ENCODE measurements around the gene QSOX2.

QSOX2 gene

GRCh38 chr9:136280535-136281315 lies 35.1 kb upstream of the QSOX2 start:
- no peak overlapping the region for H3K27ac ChIP-seq (ENCODE audit: low read depth, low read length)
- H3K36me3 ChIP-seq (ENCODE audit: insufficient read depth, low read length), result no peaks in the 10 kb centered on the region
- no peak overlapping the region for H3K9ac ChIP-seq (ENCODE audit: low read length)
- no peak overlapping the region for H3K4me3 ChIP-seq (ENCODE audit: low read depth in 1 of 2, low read length in 2 of 2)
- no peaks in the 10 kb centered on the region for H3K4me1 ChIP-seq (ENCODE audit: insufficient read depth, low read length)
- peaks cover 0 to 47% of the 10 kb centered on the region in 2 donors for H3K27me3 ChIP-seq (ENCODE audit: control insufficient read depth in 1 of 2, insufficient read depth in 2 of 2, low read length in 2 of 2)
- H3K9me3 ChIP-seq (ENCODE audit: low read length), result no peaks in the 10 kb centered on the region

GRCh38 chr9:136279471-136279870 lies 33.9 kb upstream of the QSOX2 start:
- peaks cover 0 to 34% of the 10 kb centered on the region in 2 donors for H3K27me3 ChIP-seq (ENCODE audit: control insufficient read depth in 1 of 2, insufficient read depth in 2 of 2, low read length in 2 of 2)
- no peak overlapping the region for H3K9ac ChIP-seq (ENCODE audit: low read length)
- no peak overlapping the region for H3K4me3 ChIP-seq (ENCODE audit: low read depth in 1 of 2, low read length in 2 of 2)
- H3K4me1 ChIP-seq (ENCODE audit: insufficient read depth, low read length), result no peaks in the 10 kb centered on the region
- no peaks in the 10 kb centered on the region for H3K36me3 ChIP-seq (ENCODE audit: insufficient read depth, low read length)
- no peak overlapping the region for H3K27ac ChIP-seq (ENCODE audit: low read depth, low read length)
- no peaks in the 10 kb centered on the region for H3K9me3 ChIP-seq (ENCODE audit: low read length)

GRCh38 chr9:136278894-136279293 lies 33.3 kb upstream of the QSOX2 start:
- H3K9me3 ChIP-seq (ENCODE audit: low read length), result no peaks in the 10 kb centered on the region
- no peaks in the 10 kb centered on the region for H3K36me3 ChIP-seq (ENCODE audit: insufficient read depth, low read length)
- peaks cover 0 to 29% of the 10 kb centered on the region in 2 donors for H3K27me3 ChIP-seq (ENCODE audit: control insufficient read depth in 1 of 2, insufficient read depth in 2 of 2, low read length in 2 of 2)
- H3K9ac ChIP-seq (ENCODE audit: low read length), result no peak overlapping the region
- H3K27ac ChIP-seq (ENCODE audit: low read depth, low read length), result no peak overlapping the region
- H3K4me1 ChIP-seq (ENCODE audit: insufficient read depth, low read length), result no peaks in the 10 kb centered on the region
- no peak overlapping the region for H3K4me3 ChIP-seq (ENCODE audit: low read depth in 1 of 2, low read length in 2 of 2)

- no peaks in the 10 kb centered on the region for H3K36me3 ChIP-seq (ENCODE audit: insufficient read depth, low read length)
- H3K27me3 ChIP-seq (ENCODE audit: control insufficient read depth in 1 of 2, insufficient read depth in 2 of 2, low read length in 2 of 2), result peaks cover 0 to 22% of the 10 kb centered on the region in 2 donors
- H3K9ac ChIP-seq (ENCODE audit: low read length), result no peak overlapping the region
- no peak overlapping the region for H3K27ac ChIP-seq (ENCODE audit: low read depth, low read length)
- no peak overlapping the region for H3K4me3 ChIP-seq (ENCODE audit: low read depth in 1 of 2, low read length in 2 of 2)
- no peaks in the 10 kb centered on the region for H3K4me1 ChIP-seq (ENCODE audit: insufficient read depth, low read length)
- H3K9me3 ChIP-seq (ENCODE audit: low read length), result no peaks in the 10 kb centered on the region
Observed at GRCh38 chr9:136278221-136278620, 32.6 kb upstream of the QSOX2 start.

GRCh38 chr9:136277746-136278145 lies 32.1 kb upstream of the QSOX2 start:
- Histone ChIP-seq H3K9me3 (ENCODE audit: low read length) (no peaks in the 10 kb centered on the region), H3K4me1 (ENCODE audit: insufficient read depth, low read length) (no peaks in the 10 kb centered on the region), H3K4me3 (ENCODE audit: low read depth in 1 of 2, low read length in 2 of 2) (no peak overlapping the region), H3K36me3 (ENCODE audit: insufficient read depth, low read length) (no peaks in the 10 kb centered on the region), H3K27ac (ENCODE audit: low read depth, low read length) (no peak overlapping the region), H3K9ac (ENCODE audit: low read length) (no peak overlapping the region), H3K27me3 (ENCODE audit: control insufficient read depth in 1 of 2, insufficient read depth in 2 of 2, low read length in 2 of 2) (peaks cover 0 to 22% of the 10 kb centered on the region in 2 donors)

GRCh38 chr9:136276716-136277115 lies 31.1 kb upstream of the QSOX2 start:
- Histone ChIP-seq H3K27ac (ENCODE audit: low read depth, low read length) (no peak overlapping the region), H3K9ac (ENCODE audit: low read length) (no peak overlapping the region), H3K27me3 (ENCODE audit: control insufficient read depth in 1 of 2, insufficient read depth in 2 of 2, low read length in 2 of 2) (peaks cover 0 to 13% of the 10 kb centered on the region in 2 donors)

GRCh38 chr9:136275655-136276429 lies 30.2 kb upstream of the QSOX2 start:
- Histone ChIP-seq H3K4me1 (ENCODE audit: insufficient read depth, low read length) (no peaks in the 10 kb centered on the region), H3K4me3 (ENCODE audit: low read depth in 1 of 2, low read length in 2 of 2) (no peak overlapping the region), H3K9ac (ENCODE audit: low read length) (no peak overlapping the region), H3K27ac (ENCODE audit: low read depth, low read length) (no peak overlapping the region), H3K36me3 (ENCODE audit: insufficient read depth, low read length) (no peaks in the 10 kb centered on the region), H3K9me3 (ENCODE audit: low read length) (no peaks in the 10 kb centered on the region), H3K27me3 (ENCODE audit: control insufficient read depth in 1 of 2, insufficient read depth in 2 of 2, low read length in 2 of 2) (peaks cover 0 to 8% of the 10 kb centered on the region in 2 donors)

More at GRCh38 chr9:136276716-136277115, 31.1 kb upstream of the QSOX2 start:
- no peaks in the 10 kb centered on the region for H3K9me3 ChIP-seq (ENCODE audit: low read length)
- no peak overlapping the region for H3K4me3 ChIP-seq (ENCODE audit: low read depth in 1 of 2, low read length in 2 of 2)
- no peaks in the 10 kb centered on the region for H3K4me1 ChIP-seq (ENCODE audit: insufficient read depth, low read length)
- no peaks in the 10 kb centered on the region for H3K36me3 ChIP-seq (ENCODE audit: insufficient read depth, low read length)

GRCh38 chr9:136274786-136275654 lies 29.4 kb upstream of the QSOX2 start:
- peaks cover 0 to 8% of the 10 kb centered on the region in 2 donors for H3K27me3 ChIP-seq (ENCODE audit: control insufficient read depth in 1 of 2, insufficient read depth in 2 of 2, low read length in 2 of 2)
- H3K9me3 ChIP-seq (ENCODE audit: low read length), result no peaks in the 10 kb centered on the region
- no peaks in the 10 kb centered on the region for H3K4me1 ChIP-seq (ENCODE audit: insufficient read depth, low read length)
- no peaks in the 10 kb centered on the region for H3K36me3 ChIP-seq (ENCODE audit: insufficient read depth, low read length)
- H3K9ac ChIP-seq (ENCODE audit: low read length), result no peak overlapping the region
- H3K27ac ChIP-seq (ENCODE audit: low read depth, low read length), result no peak overlapping the region
- no peak overlapping the region for H3K4me3 ChIP-seq (ENCODE audit: low read depth in 1 of 2, low read length in 2 of 2)

GRCh38 chr9:136273921-136274785 lies 28.5 kb upstream of the QSOX2 start:
- Histone ChIP-seq H3K4me1 (ENCODE audit: insufficient read depth, low read length) (no peaks in the 10 kb centered on the region), H3K9ac (ENCODE audit: low read length) (no peak overlapping the region), H3K9me3 (ENCODE audit: low read length) (no peaks in the 10 kb centered on the region), H3K36me3 (ENCODE audit: insufficient read depth, low read length) (no peaks in the 10 kb centered on the region), H3K27ac (ENCODE audit: low read depth, low read length) (no peak overlapping the region), H3K4me3 (ENCODE audit: low read depth in 1 of 2, low read length in 2 of 2) (no peak overlapping the region), H3K27me3 (ENCODE audit: control insufficient read depth in 1 of 2, insufficient read depth in 2 of 2, low read length in 2 of 2) (peaks cover 0 to 4% of the 10 kb centered on the region in 2 donors)

- Histone ChIP-seq H3K27ac (ENCODE audit: low read depth, low read length) (no peak overlapping the region), H3K4me1 (ENCODE audit: insufficient read depth, low read length) (no peaks in the 10 kb centered on the region), H3K9ac (ENCODE audit: low read length) (no peak overlapping the region), H3K36me3 (ENCODE audit: insufficient read depth, low read length) (no peaks in the 10 kb centered on the region), H3K4me3 (ENCODE audit: low read depth in 1 of 2, low read length in 2 of 2) (no peak overlapping the region), H3K9me3 (ENCODE audit: low read length) (no peaks in the 10 kb centered on the region), H3K27me3 (ENCODE audit: control insufficient read depth in 1 of 2, insufficient read depth in 2 of 2, low read length in 2 of 2) (peaks cover 0 to 4% of the 10 kb centered on the region in 2 donors)
Observed at GRCh38 chr9:136273244-136273865, 27.7 kb upstream of the QSOX2 start.

Measured in muscle layer of colon (tissue), 2 donors.